Activated T-helper 2 cell treated with anti-CD3 and anti-CD28 coated beads, Interferon-gamma antibody, Interleukin-2, Interleukin-4, amounts not matched to agents 10 μg/mL and 5 μg/mL and 100 μg/mL, durations not matched to agents 14 hours and 24 hours and 36 hours (primary cell): ENCODE data around the gene CBX4. TPM values are rescaled to one million over a fixed set of nuclear protein-coding genes. Genes with fewer than 3 reads are reported as not detected.

Source experiments
- DNase-seq: peaks from one replicate; pipeline ENCODE4 v3.0.0; 2021; ENCODE audit warnings: low spot score
- H3K27ac Mint-ChIP-seq: one replicate; pipeline ENCODE4 v1.8.0; 2021; ENCODE audit warnings: mixed read lengths
- H3K27me3 Mint-ChIP-seq: one replicate; pipeline ENCODE4 v1.8.0; 2021; ENCODE audit warnings: low read depth, mixed read lengths
- H3K36me3 Mint-ChIP-seq: one replicate; pipeline ENCODE4 v1.8.0; 2021; ENCODE audit warnings: low read depth, mixed read lengths
- H3K4me1 Mint-ChIP-seq: one replicate; pipeline ENCODE4 v1.8.0; 2021; ENCODE audit warnings: low read depth, mixed read lengths
- H3K4me3 Mint-ChIP-seq: one replicate; pipeline ENCODE4 v1.8.0; 2021; ENCODE audit warnings: low read depth, mild to moderate bottlenecking, moderate library complexity, mixed read lengths
- H3K9me3 Mint-ChIP-seq: one replicate; pipeline ENCODE4 v1.8.0; 2021; ENCODE audit warnings: mixed read lengths
- intact Hi-C: fragments of 100-400 bp; cut with micrococcal nuclease; formaldehyde crosslinking; loops from one replicate; pipeline ENCODE4 v1.15.1; 2023
- total RNA-seq: library from RNA; stranded (reverse); gene quantifications from 2 replicates; pipeline ENCODE4 v1.2.3, GENCODE V29; 2022

CBX4 gene
- total RNA-seq, 1 donor from 2014 or later, result 25.0 TPM

- DNase-seq, result no peak
- H3K36me3 Mint-ChIP-seq, result peaks cover 11% of the 10 kb centered on the region
- peak overlapping the region; percentile 45 for H3K27ac Mint-ChIP-seq
- intact Hi-C loops, result loop anchor here (5.0 kb wide), 2 partner anchors 53 to 1597 kb away; partner anchors contain the start of gene BAHCC1
- H3K4me1 Mint-ChIP-seq, result peaks cover 34% of the 10 kb centered on the region
- H3K27me3 Mint-ChIP-seq, result peaks cover 49% of the 10 kb centered on the region
- peak overlapping the region; percentile 48 for H3K4me3 Mint-ChIP-seq
- H3K9me3 Mint-ChIP-seq, result peaks cover 8% of the 10 kb centered on the region
Measured at GRCh38 chr17:79800325-79801155, 38.7 kb downstream of the CBX4 start.

- Mint-ChIP-seq H3K9me3 (peaks cover 8% of the 10 kb centered on the region), H3K27ac (peak overlapping the region; percentile 53), H3K27me3 (peaks cover 41% of the 10 kb centered on the region), H3K36me3 (peaks cover 15% of the 10 kb centered on the region), H3K4me1 (peaks cover 26% of the 10 kb centered on the region), H3K4me3 (peak overlapping the region; percentile 27)
- DNase-seq, result no peak
- intact Hi-C loops, result loop anchor here (5.0 kb wide), 3 partner anchors 52 to 1598 kb away; partner anchors contain the start of gene BAHCC1
Measured at GRCh38 chr17:79799538-79800324, 39.5 kb downstream of the CBX4 start.

GRCh38 chr17:79799174-79799537, 40.1 kb downstream of the CBX4 start:
- Mint-ChIP-seq H3K27me3 (peaks cover 36% of the 10 kb centered on the region), H3K36me3 (peaks cover 11% of the 10 kb centered on the region), H3K27ac (no peak overlapping the region), H3K4me3 (no peak overlapping the region), H3K9me3 (peaks cover 3% of the 10 kb centered on the region), H3K4me1 (peaks cover 21% of the 10 kb centered on the region)
- DNase-seq, result no peak
- intact Hi-C loops, result loop anchor here (5.0 kb wide), 1 partner anchor 193 kb away; no protein-coding TSS in a partner anchor

GRCh38 chr17:79798299-79799173, 40.7 kb downstream of the CBX4 start:
- Mint-ChIP-seq H3K4me3 (peak overlapping the region; percentile 52), H3K27me3 (peaks cover 37% of the 10 kb centered on the region), H3K4me1 (peaks cover 23% of the 10 kb centered on the region), H3K27ac (peak overlapping the region; percentile 46), H3K9me3 (peaks cover under 1% of the 10 kb centered on the region), H3K36me3 (peaks cover 14% of the 10 kb centered on the region)
- DNase-seq, result no peak
- intact Hi-C loops, result loop anchor here (5.0 kb wide), 1 partner anchor 194 kb away; no protein-coding TSS in a partner anchor

- H3K27me3 Mint-ChIP-seq, result peaks cover 35% of the 10 kb centered on the region
- H3K4me3 Mint-ChIP-seq, result no peak overlapping the region
- H3K4me1 Mint-ChIP-seq, result peaks cover 23% of the 10 kb centered on the region
- no peaks in the 10 kb centered on the region for H3K9me3 Mint-ChIP-seq
- intact Hi-C loops, result loop anchor here (2.0 to 5.0 kb wide), 3 partner anchors 13 to 195 kb away; partner anchors contain the start of gene CBX4
- no peak overlapping the region for H3K27ac Mint-ChIP-seq
- DNase-seq, result no peak
- H3K36me3 Mint-ChIP-seq, result peaks cover 14% of the 10 kb centered on the region
Measured at GRCh38 chr17:79797492-79798298, 41.5 kb downstream of the CBX4 start.

GRCh38 chr17:79796763-79797491, 42.3 kb downstream of the CBX4 start, which contains the start of gene CBX8:
Gene CBX8 (minus strand): TSS chr17:79797077. CDS start chr17:79796998, 79 bp downstream.
- Mint-ChIP-seq H3K9me3 (no peaks in the 10 kb centered on the region), H3K4me1 (peaks cover 23% of the 10 kb centered on the region), H3K27me3 (peaks cover 36% of the 10 kb centered on the region), H3K27ac (peak within 1 kb of the TSS; percentile 78), H3K4me3 (peak within 1 kb of the TSS; percentile 85), H3K36me3 (peaks cover 14% of the 10 kb centered on the region)
- DNase-seq, result peak; percentile 100
- intact Hi-C loops, result loop anchor here (2.0 to 5.0 kb wide), 3 partner anchors 14 to 195 kb away; partner anchors contain the start of gene CBX4

GRCh38 chr17:79796444-79796762, 42.8 kb downstream of the CBX4 start:
- Mint-ChIP-seq H3K4me1 (peaks cover 23% of the 10 kb centered on the region), H3K27me3 (peaks cover 34% of the 10 kb centered on the region), H3K4me3 (peak overlapping the region; percentile 85), H3K27ac (no peak overlapping the region), H3K36me3 (peaks cover 14% of the 10 kb centered on the region), H3K9me3 (no peaks in the 10 kb centered on the region)
- no peak for DNase-seq
- intact Hi-C loops, result loop anchor here (2.0 to 5.0 kb wide), 3 partner anchors 14 to 196 kb away; partner anchors contain the start of gene CBX4

GRCh38 chr17:79795795-79796443, 43.3 kb downstream of the CBX4 start:
- intact Hi-C loops, result loop anchor here (2.0 to 5.0 kb wide), 3 partner anchors 15 to 196 kb away; partner anchors contain the start of gene CBX4
- no peak overlapping the region for H3K27ac Mint-ChIP-seq
- H3K4me1 Mint-ChIP-seq, result peaks cover 23% of the 10 kb centered on the region
- H3K27me3 Mint-ChIP-seq, result peaks cover 36% of the 10 kb centered on the region
- peaks cover 14% of the 10 kb centered on the region for H3K36me3 Mint-ChIP-seq
- no peak for DNase-seq
- H3K4me3 Mint-ChIP-seq, result peak overlapping the region; percentile 85
- no peaks in the 10 kb centered on the region for H3K9me3 Mint-ChIP-seq

- Mint-ChIP-seq H3K4me3 (no peak overlapping the region), H3K27ac (no peak overlapping the region), H3K9me3 (no peaks in the 10 kb centered on the region), H3K36me3 (peaks cover 12% of the 10 kb centered on the region), H3K4me1 (peaks cover 18% of the 10 kb centered on the region), H3K27me3 (peaks cover 36% of the 10 kb centered on the region)
- intact Hi-C loops, result loop anchor here (5.0 kb wide), 1 partner anchor 197 kb away; no protein-coding TSS in a partner anchor
- DNase-seq, result no peak
Measured at GRCh38 chr17:79794659-79795511, 44.4 kb downstream of the CBX4 start.

GRCh38 chr17:79793924-79794304, 45.3 kb downstream of the CBX4 start:
- peaks cover 34% of the 10 kb centered on the region for H3K27me3 Mint-ChIP-seq
- H3K4me3 Mint-ChIP-seq, result no peak overlapping the region
- no peak overlapping the region for H3K27ac Mint-ChIP-seq
- no peak for DNase-seq
- H3K36me3 Mint-ChIP-seq, result peaks cover 12% of the 10 kb centered on the region
- H3K9me3 Mint-ChIP-seq, result no peaks in the 10 kb centered on the region
- H3K4me1 Mint-ChIP-seq, result peaks cover 12% of the 10 kb centered on the region
- intact Hi-C loops, result no loop called here
